H1 (cell line): ENCODE results near the gene UROD. TPM values are rescaled to one million over a fixed set of nuclear protein-coding genes. Genes with fewer than 3 reads are reported as not detected.

Experiments
- CTCF ChIA-PET: fragments of 300-600 bp; sonication (Branson Sonifier 250); formaldehyde crosslinking; loops from one replicate; lab custom pipeline; 2021; ENCODE audit not compliant: partially characterized antibody; lab: Charles Lee
- POLR2A ChIA-PET: fragments of 300-600 bp; sonication (Branson Sonifier 250); formaldehyde crosslinking; loops from one replicate; lab custom pipeline; 2021; ENCODE audit warnings: inconsistent platforms; ENCODE audit not compliant: partially characterized antibody; lab: Charles Lee
- DNase-seq, 2 experiments: peaks; one replicate each; pipeline versions ENCODE4 v3.0.0 to v3.0.0-alpha.2; 2010 to 2022; ENCODE audit warnings: low spot score in 2 of 2, low read depth in 1 of 2, mixed read lengths in 1 of 2
- FAIRE-seq: peaks from 2 replicates; lab custom pipeline; 2011; peaks lifted over from hg19 to GRCh38; lab: Jason Lieb, UNC
- H2AFZ ChIP-seq: 2 replicates; pipeline ENCODE4 v1.8.1; 2012; ENCODE audit warnings: low read length, inconsistent platforms
- H2AK5ac ChIP-seq: 2 replicates; pipeline ENCODE4 v1.6.1; 2013; ENCODE audit warnings: low read depth, low read length
- H2BK120ac ChIP-seq: replicated peaks from 2 replicates; pipeline ENCODE3; 2013; ENCODE audit warnings: low read depth, low read length, inconsistent platforms
- H2BK12ac ChIP-seq: 2 replicates; pipeline ENCODE4 v1.6.1; 2013; ENCODE audit warnings: low read depth, low read length
- H2BK15ac ChIP-seq: 2 replicates; pipeline ENCODE4 v1.6.1; 2013; ENCODE audit warnings: low read length
- H2BK20ac ChIP-seq: 2 replicates; pipeline ENCODE4 v1.6.1; 2013; ENCODE audit warnings: low read length
- H2BK5ac ChIP-seq: 2 replicates; pipeline ENCODE4 v1.6.1; 2013; ENCODE audit warnings: low read depth, low read length
- H3K14ac ChIP-seq: 2 replicates; pipeline ENCODE4 v1.6.1; 2013; ENCODE audit warnings: inconsistent platforms; ENCODE audit not compliant: insufficient read length
- H3K18ac ChIP-seq: 2 replicates; pipeline ENCODE4 v1.6.1; 2013; ENCODE audit warnings: low read length; ENCODE audit errors: extremely low read depth
- H3K23ac ChIP-seq: 2 replicates; pipeline ENCODE4 v1.6.1; 2013; ENCODE audit warnings: inconsistent platforms; ENCODE audit not compliant: insufficient read length
- H3K23me2 ChIP-seq: 2 replicates; pipeline ENCODE4 v1.6.1; 2013; ENCODE audit warnings: low read depth, low read length
- H3K27ac ChIP-seq: 2 replicates; pipeline ENCODE4 v1.6.1; 2011; ENCODE audit warnings: low read depth, low read length, inconsistent platforms
- H3K27me3 ChIP-seq, 4 experiments: replicated peaks in 1 of 4; 1 replicate in 1 of 4; 2 replicates in 3 of 4; pipeline versions ENCODE4 v1.6.1 to v1.8.1; 2011 to 2013; ENCODE audit warnings: low read length in 3 of 4, mild to moderate bottlenecking in 3 of 4, inconsistent platforms in 2 of 4, mixed read lengths in 2 of 4, moderate library complexity in 1 of 4; ENCODE audit not compliant: control insufficient read depth in 3 of 4, insufficient read depth in 3 of 4; ENCODE audit errors: extremely low read depth in 1 of 4
- H3K36me3 ChIP-seq, 4 experiments: 2 replicates each; pipeline versions ENCODE4 v1.6.1 to v1.8.1; 2011 to 2013; ENCODE audit warnings: mild to moderate bottlenecking in 4 of 4, low read length in 3 of 4, moderate library complexity in 2 of 4, control low read depth in 1 of 4, inconsistent platforms in 1 of 4; ENCODE audit not compliant: insufficient read depth in 4 of 4, control insufficient read depth in 2 of 4
- H3K4ac ChIP-seq: replicated peaks from 2 replicates; pipeline ENCODE3; 2013; ENCODE audit warnings: low read length, low read depth, mixed read lengths, inconsistent platforms; ENCODE audit not compliant: insufficient read length
- H3K4me1 ChIP-seq, 4 experiments: replicated peaks in 1 of 4; 1 replicate in 1 of 4; 2 replicates in 3 of 4; pipeline versions ENCODE4 v1.6.1 to v1.8.1; 2011 to 2013; ENCODE audit warnings: low read length in 3 of 4, inconsistent platforms in 2 of 4, mixed read lengths in 1 of 4; ENCODE audit not compliant: insufficient read depth in 4 of 4, control insufficient read depth in 3 of 4
- H3K4me2 ChIP-seq, 2 experiments: 2 replicates each; pipeline versions ENCODE4 v1.6.1 to v1.8.1; 2011 to 2013; ENCODE audit warnings: low read depth in 2 of 2, low read length in 2 of 2, control low read depth in 1 of 2, inconsistent platforms in 1 of 2, mild to moderate bottlenecking in 1 of 2; ENCODE audit not compliant: insufficient read depth in 1 of 2
- H3K4me3 ChIP-seq, 4 experiments: fragments of 200-600, 300-600 bp in 1 of 4; sonication (generic), shearing (Covaris generic), sonication (Bioruptor Twin) in 1 of 4; 2 replicates each; pipeline versions ENCODE4 v1.5.1 to v1.8.1; 2011 to 2016; ENCODE audit warnings: low read length in 4 of 4, low read depth in 3 of 4, control low read depth in 2 of 4, inconsistent platforms in 2 of 4, mild to moderate bottlenecking in 2 of 4, mixed read lengths in 1 of 4, moderate library complexity in 1 of 4; ENCODE audit not compliant: insufficient read depth in 2 of 4; ENCODE audit errors: extremely low read depth in 1 of 4
- H3K56ac ChIP-seq: replicated peaks from 2 replicates; pipeline ENCODE3; 2013; ENCODE audit warnings: low read depth, mild to moderate bottlenecking, mixed read lengths, low read length, inconsistent platforms; ENCODE audit not compliant: insufficient read length
- H3K79me1 ChIP-seq: 2 replicates; pipeline ENCODE4 v1.6.1; 2013; ENCODE audit warnings: low read depth, low read length, control low read depth
- H3K79me2 ChIP-seq, 2 experiments: 2 replicates each; pipeline versions ENCODE4 v1.6.1 to v1.8.1; 2012 to 2013; ENCODE audit warnings: low read length in 2 of 2, mild to moderate bottlenecking in 2 of 2, inconsistent platforms in 1 of 2; ENCODE audit not compliant: insufficient read depth in 2 of 2, control insufficient read depth in 1 of 2
- H3K9ac ChIP-seq, 4 experiments: replicated peaks in 1 of 4; 1 replicate in 1 of 4; 2 replicates in 3 of 4; pipeline versions ENCODE4 v1.6.1 to v1.8.1; 2011 to 2013; ENCODE audit warnings: low read depth in 3 of 4, low read length in 3 of 4, control low read depth in 2 of 4, mild to moderate bottlenecking in 2 of 4, moderate library complexity in 2 of 4, inconsistent platforms in 1 of 4; ENCODE audit errors: extremely low read depth in 1 of 4
- H3K9me3 ChIP-seq, 2 experiments: 2 replicates each; pipeline versions ENCODE4 v1.6.1 to v1.8.1; 2012 to 2013; ENCODE audit warnings: mild to moderate bottlenecking in 2 of 2, moderate library complexity in 2 of 2, control low read depth in 1 of 2, inconsistent platforms in 1 of 2, low read depth in 1 of 2, low read length in 1 of 2, mixed read lengths in 1 of 2; ENCODE audit not compliant: insufficient read depth in 2 of 2
- H4K20me1 ChIP-seq, 2 experiments: replicated peaks in 1 of 2; 2 replicates each; pipeline versions ENCODE3 to v1.8.1; 2011 to 2013; ENCODE audit warnings: inconsistent platforms in 2 of 2, low read length in 2 of 2, mild to moderate bottlenecking in 1 of 2; ENCODE audit not compliant: insufficient read depth in 2 of 2, control insufficient read depth in 1 of 2
- H4K5ac ChIP-seq: 2 replicates; pipeline ENCODE4 v1.6.1; 2013; ENCODE audit warnings: low read length, low read depth, mixed read lengths, inconsistent platforms; ENCODE audit not compliant: insufficient read length
- H4K8ac ChIP-seq: 2 replicates; pipeline ENCODE4 v1.8.0; 2013; ENCODE audit warnings: mild to moderate bottlenecking, moderate library complexity, low read length, inconsistent platforms; ENCODE audit not compliant: insufficient read depth; ENCODE audit errors: extremely low read depth
- H4K91ac ChIP-seq: replicated peaks from 2 replicates; pipeline ENCODE3; 2013; ENCODE audit warnings: low read length, mixed read lengths, inconsistent platforms; ENCODE audit not compliant: insufficient read length
- BCL11A ChIP-seq, 2 experiments: IDR thresholded peaks; one replicate each; pipeline ENCODE4 v1.6.1; 2011; ENCODE audit warnings: low read depth in 2 of 2, low read length in 2 of 2, mild to moderate bottlenecking in 2 of 2
- RAD21 ChIP-seq, 2 experiments: IDR thresholded peaks in 1 of 2; conservative IDR thresholded peaks in 1 of 2; 2 replicates each; pipeline ENCODE4 v1.6.1; 2011; ENCODE audit warnings: low read depth in 2 of 2, low read length in 2 of 2, improper control_type of control experiment in 1 of 2, inconsistent platforms in 1 of 2, mild to moderate bottlenecking in 1 of 2, moderate library complexity in 1 of 2
- WGBS, 2 experiments: shearing (Covaris generic) in 1 of 2; methylation state at CpG; one replicate each; pipeline versions ENCODE4 v1.1.6 to v1.1.7; 2013 to 2015; ENCODE audit warnings: low lambda C conversion rate in 2 of 2, mixed read lengths in 2 of 2, inconsistent platforms in 1 of 2, low coverage in 1 of 2, missing lambda C conversion rate in 1 of 2; ENCODE audit not compliant: insufficient replicate concordance in 2 of 2, insufficient coverage in 1 of 2, insufficient read length in 1 of 2; ENCODE audit errors: extremely low coverage in 1 of 2, missing lambda C conversion rate in 1 of 2; 5-methylcytosine and 5-hydroxymethylcytosine counted together
- polyA plus RNA-seq, 7 experiments: library from polyadenylated mRNA; depleted of rRNA in 3 of 7; stranded (reverse) in 5 of 7; unstranded in 2 of 7; fragments of >200 nt in 5 of 7; fragments of 200-250 nt in 2 of 7; gene quantifications; 1 replicate in 5 of 7; 2 replicates in 1 of 7; 4 replicates in 1 of 7; pipeline versions ENCODE4 v1.2.1 to v1.2.3, GENCODE V29; 2011 to 2013; ENCODE audit warnings: missing spikeins in 2 of 7, mixed read lengths in 2 of 7
- total RNA-seq: library from RNA; stranded (reverse); fragmentation: NEBNext Ultra II Directional; extraction: Animal tissue kit (Norgen Biotek cat#: 25700); gene quantifications from 2 replicates; pipeline ENCODE4 v1.2.1, GENCODE V29; 2021

Gene UROD
- total and polyA plus RNA-seq, 2 of the 8 experiments (the other 6 are each of a cell fraction or from before 2014, with no cell fraction given): 86.6 to 220 TPM

DNA sequence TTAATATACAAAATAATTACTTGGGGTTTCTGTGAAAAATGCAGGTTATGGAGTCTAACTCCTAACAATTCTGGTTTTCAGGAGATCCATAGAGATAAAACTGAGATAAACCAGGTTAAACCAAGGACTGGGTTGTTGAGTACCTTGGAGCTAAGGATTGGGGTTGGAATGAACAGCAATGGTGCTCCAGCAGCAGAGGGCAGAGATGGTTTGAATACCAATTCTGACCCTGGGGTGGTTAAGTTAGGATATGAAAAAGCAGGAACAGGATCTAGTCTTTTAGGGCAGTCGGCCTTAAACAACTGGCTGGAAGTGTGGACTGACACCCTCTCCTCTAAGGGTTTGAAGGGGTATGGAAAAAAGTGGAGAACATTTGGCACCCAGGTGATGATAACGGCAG, 53.0 kb downstream of the UROD start:
- no peak overlapping the region for H4K8ac ChIP-seq
- no peaks in the 10 kb centered on the region for H3K23me2 ChIP-seq
- no peaks in the 10 kb centered on the region for H3K4me1 ChIP-seq
- no peaks in the 10 kb centered on the region for H3K9me3 ChIP-seq
- DNase-seq: no peak
- H2BK20ac ChIP-seq: no peak overlapping the region
- H3K14ac ChIP-seq: no peak overlapping the region
- POLR2A ChIA-PET: no interaction called here
- no peaks in the 10 kb centered on the region for H3K79me2 ChIP-seq
- no peak overlapping the region for H4K91ac ChIP-seq
- no peak overlapping the region for H3K4me3 ChIP-seq
- H2BK15ac ChIP-seq: no peak overlapping the region
- no peak overlapping the region for H2AFZ ChIP-seq
- H3K4ac ChIP-seq: no peak overlapping the region
- H2BK5ac ChIP-seq: no peak overlapping the region
- no peak overlapping the region for H3K27ac ChIP-seq
- WGBS, 2 experiments: 92% methylated on average over 2 of the region's 2 CpGs; no CpG with 5 or more reads in 1 of the 2 experiments
- no peak overlapping the region for H3K23ac ChIP-seq
- no peak overlapping the region for H3K9ac ChIP-seq
- no peak for FAIRE-seq
- TF ChIP-seq BCL11A (IDR thresholded peaks at IDR 0.05; ENCODE audit: low read depth in 2 of 2, low read length in 2 of 2): no peak
- peak in 1 of 2 experiments; percentile 21; a peak in 1 of 4 replicates for TF ChIP-seq RAD21 (IDR thresholded peaks at IDR 0.05 in 1 of 2, conservative IDR thresholded peaks at IDR 0.05 in 1 of 2; ENCODE audit: low read depth in 2 of 2, low read length in 2 of 2)
- no peak overlapping the region for H4K5ac ChIP-seq
- no peaks in the 10 kb centered on the region for H3K27me3 ChIP-seq
- H3K18ac ChIP-seq: no peak overlapping the region
- no peak overlapping the region for H2BK120ac ChIP-seq
- no peaks in the 10 kb centered on the region for H4K20me1 ChIP-seq
- H3K79me1 ChIP-seq: no peaks in the 10 kb centered on the region
- no peak overlapping the region for H3K56ac ChIP-seq
- no peak overlapping the region for H2BK12ac ChIP-seq
- H3K36me3 ChIP-seq: no peaks in the 10 kb centered on the region
- H3K4me2 ChIP-seq: no peak overlapping the region
- H2AK5ac ChIP-seq: no peak overlapping the region
- CTCF ChIA-PET: no interaction called here

Other genes with a start within 250 kb of the UROD start
- gene RPS8, start 236.7 kb upstream of the UROD start, total RNA-seq: 2,387 and 2,407 TPM in 2 replicates
- gene RPS8, start 236.7 kb upstream of the UROD start, polyA plus RNA-seq (2011; rRNA removed): 2,239 and 2,261 TPM in 2 replicates
- 0.80 and 1.4 TPM in 2 replicates for gene BEST4, start 224.1 kb upstream of the UROD start, total RNA-seq
- 0.76 and 0.86 TPM in 2 replicates for gene BEST4, start 224.1 kb upstream of the UROD start, polyA plus RNA-seq (2011; rRNA removed)
- gene PLK3, start 211.9 kb upstream of the UROD start, total RNA-seq: 7.9 and 9.7 TPM in 2 replicates
- gene PLK3, start 211.9 kb upstream of the UROD start, polyA plus RNA-seq (2011; rRNA removed): 12.3 and 21.9 TPM in 2 replicates
- gene DYNLT4, start 204.9 kb upstream of the UROD start, total RNA-seq: not detected in 2 replicates
- gene DYNLT4, start 204.9 kb upstream of the UROD start, polyA plus RNA-seq (2011; rRNA removed): 0.19 and 0.29 TPM in 2 replicates
- 1.1 and 1.5 TPM in 2 replicates for gene BTBD19, start 203.7 kb upstream of the UROD start, total RNA-seq
- 1.1 and 1.6 TPM in 2 replicates for gene BTBD19, start 203.7 kb upstream of the UROD start, polyA plus RNA-seq (2011; rRNA removed)
- 1.2 and 1.5 TPM in 2 replicates for gene PTCH2, start 169.0 kb upstream of the UROD start, total RNA-seq
- gene PTCH2, start 169.0 kb upstream of the UROD start, polyA plus RNA-seq (2011; rRNA removed): 0.35 and 0.77 TPM in 2 replicates
- 31.2 and 34.5 TPM in 2 replicates for gene EIF2B3, start 25.7 kb upstream of the UROD start, total RNA-seq
- gene EIF2B3, start 25.7 kb upstream of the UROD start, polyA plus RNA-seq (2011; rRNA removed): 11.9 and 19.1 TPM in 2 replicates
- gene HECTD3, start 930 bp upstream of the UROD start, total RNA-seq: 31.1 and 32.9 TPM in 2 replicates
- 51.6 and 52.7 TPM in 2 replicates for gene HECTD3, start 930 bp upstream of the UROD start, polyA plus RNA-seq (2011; rRNA removed)
- 2.4 and 2.5 TPM in 2 replicates for gene ZSWIM5, start 194.4 kb downstream of the UROD start, total RNA-seq
- gene ZSWIM5, start 194.4 kb downstream of the UROD start, polyA plus RNA-seq (2011; rRNA removed): 3.6 and 3.9 TPM in 2 replicates